Sigmoid colon (tissue), 4 donors: ENCODE measurements around the gene NEMP1.

Experiments used
- POLR2A ChIP-seq, 2 donors: fragments of 450-650 bp; IDR thresholded peaks; one replicate each; pipeline ENCODE4 v1.6.1; 2016; ENCODE audit warnings: antibody characterized with exemption in 2 of 2, mild to moderate bottlenecking in 2 of 2, moderate library complexity in 2 of 2
- POLR2AphosphoS5 ChIP-seq, 4 donors: sonication (generic); formaldehyde crosslinking; IDR thresholded peaks; one replicate each; pipeline ENCODE4 v1.6.1; 2017; ENCODE audit warnings: antibody characterized with exemption in 4 of 4
- TF ChIP-seq, protein P1 (sequence below), 4 experiments: fragments of 450-650 bp in 3 of 4; fragments of 200-600 bp in 1 of 4; IDR thresholded peaks; one replicate each; pipeline ENCODE4 v1.5.1; 2016 to 2019; ENCODE audit warnings: antibody characterized with exemption in 4 of 4, mild to moderate bottlenecking in 3 of 4, moderate library complexity in 2 of 4

DNA sequence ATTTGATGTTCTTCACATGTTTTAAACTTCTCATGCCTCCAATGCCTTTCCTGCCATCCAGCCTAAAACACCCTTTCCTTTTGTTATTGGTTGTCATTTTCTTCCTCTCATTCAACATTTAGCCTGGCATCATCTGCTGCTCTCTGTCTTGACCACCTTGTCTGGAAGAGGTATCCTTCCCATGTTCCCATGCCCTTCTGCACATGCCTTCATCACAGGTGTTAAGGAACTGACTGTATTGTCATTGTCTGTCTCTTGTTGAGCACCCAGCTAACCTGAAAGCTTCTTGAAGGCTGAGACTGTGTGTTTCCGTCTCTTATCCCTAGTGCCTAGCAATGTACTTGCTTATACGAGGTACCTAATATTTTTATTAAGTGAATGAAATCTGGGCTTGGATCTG is 45.2 kb upstream of the NEMP1 start:
- TF ChIP-seq, protein P1, sequence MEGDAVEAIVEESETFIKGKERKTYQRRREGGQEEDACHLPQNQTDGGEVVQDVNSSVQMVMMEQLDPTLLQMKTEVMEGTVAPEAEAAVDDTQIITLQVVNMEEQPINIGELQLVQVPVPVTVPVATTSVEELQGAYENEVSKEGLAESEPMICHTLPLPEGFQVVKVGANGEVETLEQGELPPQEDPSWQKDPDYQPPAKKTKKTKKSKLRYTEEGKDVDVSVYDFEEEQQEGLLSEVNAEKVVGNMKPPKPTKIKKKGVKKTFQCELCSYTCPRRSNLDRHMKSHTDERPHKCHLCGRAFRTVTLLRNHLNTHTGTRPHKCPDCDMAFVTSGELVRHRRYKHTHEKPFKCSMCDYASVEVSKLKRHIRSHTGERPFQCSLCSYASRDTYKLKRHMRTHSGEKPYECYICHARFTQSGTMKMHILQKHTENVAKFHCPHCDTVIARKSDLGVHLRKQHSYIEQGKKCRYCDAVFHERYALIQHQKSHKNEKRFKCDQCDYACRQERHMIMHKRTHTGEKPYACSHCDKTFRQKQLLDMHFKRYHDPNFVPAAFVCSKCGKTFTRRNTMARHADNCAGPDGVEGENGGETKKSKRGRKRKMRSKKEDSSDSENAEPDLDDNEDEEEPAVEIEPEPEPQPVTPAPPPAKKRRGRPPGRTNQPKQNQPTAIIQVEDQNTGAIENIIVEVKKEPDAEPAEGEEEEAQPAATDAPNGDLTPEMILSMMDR (IDR thresholded peaks at IDR 0.05), result no peak
- TF ChIP-seq POLR2AphosphoS5 (IDR thresholded peaks at IDR 0.05) (no peak), POLR2A (IDR thresholded peaks at IDR 0.05) (no peak)
